Esophagus squamous epithelium (tissue), 4 donors: Measurements from ENCODE around the gene EVA1A.

ENCODE experiments used
- CTCF ChIP-seq, 6 experiments: fragments of 450-650 bp in 4 of 6; fragments of 200-600 bp in 2 of 6; sonication (generic) in 2 of 6; IDR thresholded peaks; one replicate each; pipeline ENCODE4 v1.5.1; 2016 to 2019; ENCODE audit warnings: antibody characterized with exemption in 6 of 6, mild to moderate bottlenecking in 4 of 6, moderate library complexity in 4 of 6
- POLR2A ChIP-seq, 4 donors: fragments of 450-650 bp; IDR thresholded peaks; one replicate each; pipeline ENCODE4 v1.6.1; 2017; ENCODE audit warnings: antibody characterized with exemption in 4 of 4, mild to moderate bottlenecking in 4 of 4, moderate library complexity in 3 of 4

DNA sequence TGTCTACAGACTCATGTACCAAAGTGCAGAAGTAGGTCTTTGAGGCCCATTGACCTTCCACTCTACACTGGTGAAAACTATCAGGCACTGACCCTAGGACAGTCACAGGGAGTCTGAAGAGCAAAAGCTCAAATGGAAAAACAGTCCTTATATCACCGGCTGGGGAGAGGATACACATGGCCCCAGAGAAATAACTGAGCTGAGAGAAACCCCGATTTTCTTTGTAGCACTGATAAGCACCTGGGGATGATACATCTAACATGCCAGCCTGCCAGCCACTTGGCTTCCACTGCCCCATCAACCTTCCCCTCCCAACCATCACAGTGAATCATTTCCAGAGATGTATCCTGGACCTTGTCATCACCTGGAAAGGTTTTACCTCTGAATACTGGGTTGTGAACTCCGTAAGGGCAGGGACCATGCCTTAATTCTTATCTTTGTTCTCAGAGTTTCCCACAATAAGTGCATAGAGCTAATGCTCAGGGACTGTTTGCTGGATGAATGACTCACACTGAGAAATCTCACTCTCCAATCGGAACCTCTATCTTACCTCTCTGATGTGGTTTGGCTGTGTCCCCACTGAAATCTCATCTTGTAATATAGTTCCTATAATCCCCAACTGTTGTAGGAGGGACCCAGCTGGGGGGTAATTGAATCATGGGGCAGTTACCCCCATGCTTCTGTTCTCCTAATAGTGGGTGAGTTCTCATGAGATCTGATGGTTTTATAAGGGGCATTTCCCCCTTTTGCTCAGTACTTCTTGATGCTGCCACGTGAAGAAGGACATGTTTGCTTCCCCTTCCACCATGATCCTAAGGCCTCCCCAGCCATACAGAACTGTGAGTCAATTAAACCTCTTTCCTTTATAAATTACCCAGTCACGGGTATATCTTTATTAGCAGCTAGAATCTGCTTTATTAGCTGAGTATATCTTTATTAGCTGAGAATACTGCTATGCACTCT is 37.1 kb downstream of the EVA1A start:
- TF ChIP-seq CTCF (IDR thresholded peaks at IDR 0.05) = no peak
- no peak for TF ChIP-seq POLR2A (IDR thresholded peaks at IDR 0.05)
